Suprapubic skin (tissue), 3 donors: ENCODE results near the gene CAMTA1.

Experiments
- POLR2A ChIP-seq, 2 donors: fragments of 450-650 bp; IDR thresholded peaks; one replicate each; pipeline ENCODE4 v1.6.1; 2017; ENCODE audit warnings: antibody characterized with exemption in 2 of 2, mild to moderate bottlenecking in 2 of 2, moderate library complexity in 2 of 2
- TF ChIP-seq, protein P1 (sequence below), 2 donors: fragments of 200-600 bp in 1 of 2; fragments of 450-650 bp in 1 of 2; sonication (generic) in 1 of 2; IDR thresholded peaks; one replicate each; pipeline ENCODE4 v1.5.1; 2016 to 2019; ENCODE audit warnings: antibody characterized with exemption in 2 of 2, mild to moderate bottlenecking in 1 of 2, moderate library complexity in 1 of 2

DNA sequence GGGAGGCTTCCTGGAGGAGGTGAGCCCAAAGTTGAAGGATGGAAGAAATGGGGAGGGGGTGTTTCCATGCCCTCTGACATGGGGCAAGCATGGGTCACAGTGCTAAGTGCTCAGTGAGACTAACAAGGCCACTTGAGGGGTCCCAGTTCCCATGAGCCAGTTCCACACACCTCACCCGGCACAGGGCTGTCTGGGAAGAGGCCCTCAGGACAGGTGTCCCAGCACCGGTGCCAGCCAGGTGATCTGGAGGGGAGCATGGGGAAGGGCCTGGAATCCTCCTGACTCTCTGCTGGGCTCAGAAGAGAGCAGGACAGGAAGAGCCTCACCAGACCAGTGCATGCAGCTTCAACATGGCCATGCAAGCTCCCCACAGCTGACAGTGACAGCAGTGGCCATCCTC lies 691.1 kb downstream of the CAMTA1 start:
- TF ChIP-seq, protein P1, sequence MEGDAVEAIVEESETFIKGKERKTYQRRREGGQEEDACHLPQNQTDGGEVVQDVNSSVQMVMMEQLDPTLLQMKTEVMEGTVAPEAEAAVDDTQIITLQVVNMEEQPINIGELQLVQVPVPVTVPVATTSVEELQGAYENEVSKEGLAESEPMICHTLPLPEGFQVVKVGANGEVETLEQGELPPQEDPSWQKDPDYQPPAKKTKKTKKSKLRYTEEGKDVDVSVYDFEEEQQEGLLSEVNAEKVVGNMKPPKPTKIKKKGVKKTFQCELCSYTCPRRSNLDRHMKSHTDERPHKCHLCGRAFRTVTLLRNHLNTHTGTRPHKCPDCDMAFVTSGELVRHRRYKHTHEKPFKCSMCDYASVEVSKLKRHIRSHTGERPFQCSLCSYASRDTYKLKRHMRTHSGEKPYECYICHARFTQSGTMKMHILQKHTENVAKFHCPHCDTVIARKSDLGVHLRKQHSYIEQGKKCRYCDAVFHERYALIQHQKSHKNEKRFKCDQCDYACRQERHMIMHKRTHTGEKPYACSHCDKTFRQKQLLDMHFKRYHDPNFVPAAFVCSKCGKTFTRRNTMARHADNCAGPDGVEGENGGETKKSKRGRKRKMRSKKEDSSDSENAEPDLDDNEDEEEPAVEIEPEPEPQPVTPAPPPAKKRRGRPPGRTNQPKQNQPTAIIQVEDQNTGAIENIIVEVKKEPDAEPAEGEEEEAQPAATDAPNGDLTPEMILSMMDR (IDR thresholded peaks at IDR 0.05), result no peak
- TF ChIP-seq POLR2A (IDR thresholded peaks at IDR 0.05), result no peak
